Upper lobe of left lung (tissue), 6 donors: ENCODE measurements around the gene LIPA. TPM values are rescaled to one million over a fixed set of nuclear protein-coding genes. Genes with fewer than 3 reads are reported as not detected.

Experiments
- ATAC-seq, 2 donors: fragments of 200-7000 bp; cut with Tn5 transposase; one replicate each; pipeline ENCODE4 v1.9.1; 2022; ENCODE audit warnings: mild to moderate bottlenecking in 2 of 2, moderate library complexity in 2 of 2; ENCODE audit not compliant: low FRiP score in 2 of 2
- DNase-seq, 2 donors: peaks; one replicate each; pipeline ENCODE4 v3.0.0-alpha.2; 2019 to 2020
- H3K27ac ChIP-seq, 4 donors: fragments of 200-600 bp; sonication (generic); one replicate each; pipeline ENCODE4 v1.5.1; 2016 to 2019
- H3K27me3 ChIP-seq, 4 donors: fragments of 200-600 bp; sonication (generic); one replicate each; pipeline ENCODE4 v1.5.1; 2017 to 2019
- H3K36me3 ChIP-seq, 4 donors: fragments of 200-600 bp; sonication (generic); one replicate each; pipeline ENCODE4 v1.5.1; 2016 to 2019
- H3K4me1 ChIP-seq, 4 donors: fragments of 200-600 bp; sonication (generic); one replicate each; pipeline ENCODE4 v1.5.1; 2018 to 2019
- H3K4me3 ChIP-seq, 4 donors: fragments of 200-600 bp; sonication (generic); one replicate each; pipeline ENCODE4 v1.5.1; 2017 to 2019; ENCODE audit warnings: mild to moderate bottlenecking in 2 of 4, moderate library complexity in 1 of 4
- H3K9me3 ChIP-seq, 4 donors: fragments of 200-600 bp; sonication (generic); one replicate each; pipeline ENCODE4 v1.5.1; 2018 to 2019
- EP300 ChIP-seq, 4 donors: sonication (generic); formaldehyde crosslinking; IDR thresholded peaks; one replicate each; pipeline ENCODE4 v1.5.1; 2017; ENCODE audit warnings: antibody characterized with exemption in 4 of 4, control low read depth in 2 of 4
- POLR2A ChIP-seq, 4 donors: fragments of 450-650 bp; IDR thresholded peaks; one replicate each; pipeline ENCODE4 v1.5.1; 2016 to 2017; ENCODE audit warnings: antibody characterized with exemption in 4 of 4, mild to moderate bottlenecking in 2 of 4
- POLR2AphosphoS5 ChIP-seq, 2 donors: sonication (generic); formaldehyde crosslinking; IDR thresholded peaks; one replicate each; pipeline ENCODE4 v1.5.1; 2017; ENCODE audit warnings: antibody characterized with exemption in 2 of 2
- WGBS, 2 donors: methylation state at CpG; one replicate each; pipeline ENCODE4 v1.1.5; 2017 to 2018; 5-methylcytosine and 5-hydroxymethylcytosine counted together
- total RNA-seq, 6 donors: library from RNA; depleted of rRNA in 4 of 6; stranded (reverse); fragments of >200 nt in 4 of 6; gene quantifications; one replicate each; pipeline versions ENCODE4 v1.1.0 to v1.2.1, GENCODE V29; 2016 to 2021
- TF ChIP-seq, protein P1 (sequence below), 6 experiments: fragments of 450-650 bp in 4 of 6; fragments of 200-600 bp in 2 of 6; sonication (generic) in 2 of 6; IDR thresholded peaks; one replicate each; pipeline ENCODE4 v1.5.1; 2016 to 2019; ENCODE audit warnings: antibody characterized with exemption in 6 of 6
- donor health status: DM: no; HTN: no; CAD: no; lungs with moderate emphysema.
- donor health status: DM: no; HTN: yes; CAD: no; lungs with severe emphysema.

Gene LIPA
- total RNA-seq, 6 donors from 2014 or later, result 28.5 to 129 (median 70.6) TPM

DNA sequence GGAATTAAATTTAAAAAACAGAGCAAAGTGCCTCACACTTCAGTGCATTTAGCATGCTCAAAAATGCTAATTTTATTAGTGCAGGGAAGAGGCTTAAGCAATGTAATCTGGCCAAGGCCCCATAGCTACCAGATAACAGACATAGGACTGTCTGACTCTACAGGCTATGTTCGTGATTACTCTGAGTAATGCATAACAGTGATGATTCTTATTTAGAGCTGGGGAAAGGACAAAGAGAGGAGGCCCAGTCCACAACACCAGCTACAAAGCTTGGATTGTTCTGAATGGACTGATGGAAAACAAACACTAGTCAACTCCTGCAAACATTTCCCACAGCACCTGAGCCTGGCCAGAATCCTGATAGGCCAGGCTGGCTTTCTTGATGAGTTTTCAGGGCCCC is 36.1 kb downstream of the LIPA start:
- no peak for TF ChIP-seq POLR2A (IDR thresholded peaks at IDR 0.05)
- no peak for TF ChIP-seq POLR2AphosphoS5 (IDR thresholded peaks at IDR 0.05)
- no peak for TF ChIP-seq EP300 (IDR thresholded peaks at IDR 0.05)
- TF ChIP-seq, protein P1, sequence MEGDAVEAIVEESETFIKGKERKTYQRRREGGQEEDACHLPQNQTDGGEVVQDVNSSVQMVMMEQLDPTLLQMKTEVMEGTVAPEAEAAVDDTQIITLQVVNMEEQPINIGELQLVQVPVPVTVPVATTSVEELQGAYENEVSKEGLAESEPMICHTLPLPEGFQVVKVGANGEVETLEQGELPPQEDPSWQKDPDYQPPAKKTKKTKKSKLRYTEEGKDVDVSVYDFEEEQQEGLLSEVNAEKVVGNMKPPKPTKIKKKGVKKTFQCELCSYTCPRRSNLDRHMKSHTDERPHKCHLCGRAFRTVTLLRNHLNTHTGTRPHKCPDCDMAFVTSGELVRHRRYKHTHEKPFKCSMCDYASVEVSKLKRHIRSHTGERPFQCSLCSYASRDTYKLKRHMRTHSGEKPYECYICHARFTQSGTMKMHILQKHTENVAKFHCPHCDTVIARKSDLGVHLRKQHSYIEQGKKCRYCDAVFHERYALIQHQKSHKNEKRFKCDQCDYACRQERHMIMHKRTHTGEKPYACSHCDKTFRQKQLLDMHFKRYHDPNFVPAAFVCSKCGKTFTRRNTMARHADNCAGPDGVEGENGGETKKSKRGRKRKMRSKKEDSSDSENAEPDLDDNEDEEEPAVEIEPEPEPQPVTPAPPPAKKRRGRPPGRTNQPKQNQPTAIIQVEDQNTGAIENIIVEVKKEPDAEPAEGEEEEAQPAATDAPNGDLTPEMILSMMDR (IDR thresholded peaks at IDR 0.05), result no peak
- no peak overlapping the region for H3K4me3 ChIP-seq
- 88 to 96% methylated on average over 1 of the region's 1 CpG for WGBS, 2 donors
- H3K4me1 ChIP-seq, result peaks cover 9 to 15% (median 11%) of the 10 kb centered on the region in 4 donors
- H3K27ac ChIP-seq, result no peak overlapping the region
- no peak for ATAC-seq
- H3K36me3 ChIP-seq, result peaks cover 0 to 13% (median 5%) of the 10 kb centered on the region in 4 donors
- H3K9me3 ChIP-seq, result no peaks in the 10 kb centered on the region
- no peak for DNase-seq
- H3K27me3 ChIP-seq, result no peaks in the 10 kb centered on the region

DNA sequence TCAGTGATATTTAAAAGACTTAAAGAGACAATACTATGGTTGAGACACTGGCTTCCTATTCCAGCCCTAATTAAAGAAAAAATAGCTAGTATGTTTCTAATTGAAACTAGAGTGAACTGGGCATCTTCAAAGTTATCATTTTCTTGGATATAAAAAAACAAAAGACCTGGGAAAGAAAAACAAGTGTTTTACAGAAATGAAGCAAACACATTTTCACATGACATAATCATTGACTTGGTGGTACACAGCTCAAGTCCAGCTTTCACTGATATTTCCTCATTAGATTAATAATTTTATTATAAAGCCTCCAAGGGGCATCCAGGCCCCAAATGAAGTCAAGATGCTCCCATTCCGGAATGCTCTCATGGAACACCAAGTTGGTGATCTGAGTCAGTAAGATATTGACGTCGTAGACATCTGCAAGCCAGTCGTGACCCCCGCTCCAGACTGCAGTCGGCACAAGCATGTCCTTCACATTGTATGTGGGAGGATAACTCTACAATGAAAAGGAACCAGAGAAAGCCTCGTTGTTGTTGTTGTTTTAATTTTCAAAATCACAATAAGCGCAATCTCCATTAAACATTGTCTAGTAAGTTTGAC is 36.9 kb downstream of the LIPA start:
- DNase-seq, result no peak

DNA sequence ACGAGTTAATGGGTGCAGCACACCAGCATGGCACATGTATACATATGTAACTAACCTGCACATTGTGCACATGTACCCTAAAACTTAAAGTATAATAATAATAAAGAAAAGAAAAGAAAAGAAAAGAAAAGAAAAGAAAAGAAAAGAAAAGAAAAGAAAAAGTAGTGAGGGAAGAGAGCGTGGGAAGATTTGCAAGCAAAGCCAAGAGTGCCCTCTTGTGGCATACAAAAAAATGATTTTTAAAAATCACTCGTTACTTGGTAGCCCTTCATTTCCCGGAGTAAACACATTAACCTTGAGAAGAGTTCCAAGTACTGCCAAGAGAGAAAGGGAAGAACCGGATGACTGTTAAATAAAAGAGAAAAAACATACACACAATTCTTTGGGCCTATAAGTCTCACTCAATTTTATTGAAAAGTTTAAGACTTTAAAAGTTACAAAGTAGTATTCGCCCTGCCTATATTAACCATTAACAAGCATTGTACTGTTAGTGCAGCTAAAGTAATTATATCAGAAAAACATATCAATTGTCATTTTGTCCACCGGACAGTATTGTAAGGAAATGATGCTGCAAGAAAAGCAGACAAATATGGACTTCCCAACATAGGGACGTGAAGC is 38.3 kb downstream of the LIPA start:
- peaks cover 0 to under 1% (median 0%) of the 10 kb centered on the region in 4 donors for H3K27me3 ChIP-seq
- no peak overlapping the region for H3K4me3 ChIP-seq
- peaks cover 9 to 18% (median 14%) of the 10 kb centered on the region in 4 donors for H3K4me1 ChIP-seq
- no peak for DNase-seq
- H3K27ac ChIP-seq, result no peak overlapping the region
- TF ChIP-seq EP300 (IDR thresholded peaks at IDR 0.05) (no peak), POLR2AphosphoS5 (IDR thresholded peaks at IDR 0.05) (no peak), POLR2A (IDR thresholded peaks at IDR 0.05) (no peak)
- TF ChIP-seq, protein P1 (IDR thresholded peaks at IDR 0.05), result peak in 5 of 6 experiments; percentile 40 to 67 (median 63)
- ATAC-seq, result peak in 1 of 2 donors; percentile 71
- H3K9me3 ChIP-seq, result no peaks in the 10 kb centered on the region
- 37% methylated on average over 8 of the region's 8 CpGs for WGBS, 2 donors
- peaks cover 0 to 13% (median 5%) of the 10 kb centered on the region in 4 donors for H3K36me3 ChIP-seq

More for the DNA sequence above, 36.9 kb downstream of the LIPA start:
- Histone ChIP-seq H3K27ac (no peak overlapping the region), H3K27me3 (no peaks in the 10 kb centered on the region), H3K4me1 (peaks cover 9 to 15% (median 11%) of the 10 kb centered on the region in 4 donors), H3K9me3 (no peaks in the 10 kb centered on the region), H3K4me3 (no peak overlapping the region), H3K36me3 (peaks cover 0 to 13% (median 5%) of the 10 kb centered on the region in 4 donors)
- ATAC-seq, result no peak
- TF ChIP-seq, protein P1 (IDR thresholded peaks at IDR 0.05), result no peak
- no peak for TF ChIP-seq POLR2A (IDR thresholded peaks at IDR 0.05)
- TF ChIP-seq EP300 (IDR thresholded peaks at IDR 0.05), result no peak
- no peak for TF ChIP-seq POLR2AphosphoS5 (IDR thresholded peaks at IDR 0.05)
- WGBS, 2 donors, result 88 to 91% methylated on average over 8 of the region's 8 CpGs

DNA sequence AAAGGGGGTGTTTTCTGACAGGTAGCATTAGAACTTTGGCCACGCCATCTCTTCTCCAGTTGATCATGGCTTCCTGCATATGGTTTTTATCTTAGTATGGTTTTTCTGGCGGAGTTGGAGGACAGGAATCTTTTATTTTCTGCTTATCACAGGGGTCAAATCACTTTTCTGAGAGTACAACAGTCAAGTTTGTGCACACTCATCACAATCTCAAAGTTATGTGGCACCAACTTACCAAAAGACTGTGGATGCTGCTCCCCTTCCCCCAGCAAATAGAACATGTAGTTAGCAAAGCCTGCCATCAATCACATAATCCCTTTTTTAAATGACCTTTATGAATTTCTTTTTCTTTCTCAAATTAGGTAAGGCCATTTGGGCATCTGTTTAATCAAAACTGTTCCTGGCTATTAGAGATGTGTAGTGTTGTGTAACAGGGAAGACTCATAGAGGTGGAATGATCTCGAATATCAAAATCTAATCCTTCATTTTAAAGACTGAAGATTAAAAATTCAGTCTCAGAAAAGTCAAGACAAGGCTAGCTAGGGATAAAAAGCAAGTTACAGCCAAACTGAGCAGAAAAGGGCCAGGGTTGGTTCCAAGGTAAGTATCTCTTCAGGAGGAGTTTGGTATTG is 40.7 kb downstream of the LIPA start:
- Histone ChIP-seq H3K4me1 (peaks cover 9 to 24% (median 22%) of the 10 kb centered on the region in 4 donors), H3K27ac (no peak overlapping the region), H3K4me3 (no peak overlapping the region), H3K36me3 (peaks cover 0 to 11% (median 5%) of the 10 kb centered on the region in 4 donors), H3K9me3 (no peaks in the 10 kb centered on the region), H3K27me3 (peaks cover 0 to 10% (median 5%) of the 10 kb centered on the region in 4 donors)
- WGBS, 2 donors, result 92 to 94% methylated on average over 3 of the region's 3 CpGs
- ATAC-seq (no peak), DNase-seq (no peak)
- no peak for TF ChIP-seq POLR2AphosphoS5 (IDR thresholded peaks at IDR 0.05)
- TF ChIP-seq, protein P1 (IDR thresholded peaks at IDR 0.05), result no peak
- TF ChIP-seq POLR2A (IDR thresholded peaks at IDR 0.05), result no peak
- no peak for TF ChIP-seq EP300 (IDR thresholded peaks at IDR 0.05)
